ENCODE data around the gene SLX9. TPM values are rescaled to one million over a fixed set of nuclear protein-coding genes. Genes with fewer than 3 reads are reported as not detected.

Gene SLX9
- total RNA-seq, 1 experiment from 2014 or later, result 46.9 TPM

DNA sequence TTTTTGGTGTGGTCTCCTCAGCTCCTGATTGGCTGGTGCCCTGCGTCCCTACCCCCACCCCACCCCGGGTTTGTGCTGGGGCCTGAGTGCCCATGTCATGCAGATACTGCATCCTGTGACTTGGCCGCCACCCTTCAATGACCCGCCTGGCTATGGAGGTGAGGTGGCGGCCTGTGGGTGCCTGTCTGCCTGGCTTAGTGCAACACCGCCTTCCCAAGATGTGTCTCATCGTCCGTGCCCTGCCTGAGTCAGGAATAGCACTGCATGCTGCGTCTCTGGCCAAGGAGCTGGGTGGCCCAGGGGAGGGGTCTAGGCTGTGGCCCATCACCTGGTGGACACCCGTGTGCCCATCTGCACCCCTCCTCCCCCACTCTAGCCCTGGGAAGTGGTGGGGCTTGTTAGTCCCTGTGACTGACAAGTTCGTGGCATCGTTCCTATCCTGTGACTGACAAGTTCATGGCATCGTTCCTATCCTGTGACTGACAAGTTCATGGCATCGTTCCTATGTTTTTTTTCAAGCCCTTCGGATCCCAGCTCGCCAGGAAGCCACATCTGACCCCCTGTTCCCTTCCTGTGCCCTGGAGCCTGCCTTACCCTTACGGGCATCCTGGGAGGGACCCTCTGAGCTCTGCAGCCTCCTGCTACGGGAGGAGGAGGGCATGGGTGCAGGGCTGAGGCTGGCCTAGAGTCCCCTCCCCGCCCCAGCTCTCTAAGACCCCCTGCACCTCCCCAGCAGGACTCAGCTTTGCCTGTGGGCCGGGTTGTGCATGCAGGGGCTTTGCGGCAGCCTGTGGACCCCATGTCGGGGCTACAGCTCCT is 7.5 kb downstream of the SLX9 start:
- DNase-seq (ENCODE audit: low read depth), result no peak

- DNase-seq (ENCODE audit: low read depth), result no peak
Observed at GRCh38 chr21:44947930-44948331, 8.1 kb downstream of the SLX9 start.

DNA sequence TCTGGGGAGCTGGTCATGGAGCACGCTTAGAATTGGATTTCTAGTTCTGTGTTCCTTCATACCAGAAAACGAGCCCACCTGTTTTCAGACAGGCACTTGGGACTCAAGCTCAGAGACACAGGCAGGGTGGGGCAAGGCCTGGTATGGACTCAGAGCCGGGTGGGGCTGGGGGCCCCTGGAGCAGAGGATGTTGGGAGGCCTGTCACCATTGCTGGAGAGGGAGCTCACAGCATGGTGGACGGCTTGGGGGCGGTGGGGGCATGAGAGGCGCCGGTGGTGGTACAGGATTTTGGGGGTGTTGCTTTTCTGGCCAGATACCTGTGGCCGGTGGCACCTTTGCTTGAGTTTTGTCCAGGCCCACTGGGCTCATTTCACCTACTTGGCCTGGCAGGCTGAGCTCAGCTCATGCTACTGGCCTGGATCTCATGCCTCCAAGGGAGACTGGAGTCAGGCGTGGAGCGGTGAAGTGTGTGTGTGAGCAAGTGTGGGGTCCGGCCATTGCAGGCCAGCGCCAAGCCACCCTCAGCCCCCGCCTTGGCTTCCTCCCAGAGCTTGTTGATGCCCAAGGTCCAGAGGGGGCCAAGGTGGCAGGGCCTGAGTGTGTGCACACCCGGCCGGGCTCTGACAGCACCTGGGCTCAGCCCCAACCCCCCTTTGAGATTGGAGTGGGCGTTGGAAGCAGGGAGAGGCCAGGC is 8.7 kb downstream of the SLX9 start:
- DNase-seq (ENCODE audit: low read depth), result no peak

DNA sequence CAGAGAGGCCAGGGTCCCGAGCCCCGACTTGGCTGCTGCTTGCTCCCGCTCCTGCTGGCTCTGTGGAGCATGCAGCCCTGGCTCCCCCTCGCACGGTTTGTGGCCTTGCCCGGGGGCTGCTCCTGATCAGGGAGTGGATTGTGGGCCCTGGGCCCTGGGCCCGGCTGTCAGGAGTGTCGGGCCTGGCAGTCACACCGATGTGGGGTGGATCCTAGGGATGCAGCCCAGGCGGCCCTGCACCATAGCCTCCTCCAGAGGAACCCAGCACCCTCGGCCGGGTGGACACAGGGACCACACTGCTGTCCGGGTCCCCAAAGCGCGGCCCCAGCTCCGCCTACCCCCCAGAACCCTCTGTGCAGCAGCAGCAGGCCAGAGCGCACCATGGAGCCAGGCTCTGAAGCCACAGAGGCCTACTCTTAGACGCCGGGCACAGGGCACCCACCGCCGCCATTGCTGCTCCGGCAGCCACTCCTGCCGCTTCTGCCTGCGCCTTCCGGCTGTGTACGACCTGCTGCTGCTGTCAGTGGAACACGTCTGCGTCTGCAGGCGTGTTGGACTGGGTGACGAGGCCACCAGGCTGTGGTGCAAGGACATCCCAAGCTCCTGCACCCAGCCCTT is 9.4 kb downstream of the SLX9 start:
- DNase-seq (ENCODE audit: low read depth), result no peak

DNA sequence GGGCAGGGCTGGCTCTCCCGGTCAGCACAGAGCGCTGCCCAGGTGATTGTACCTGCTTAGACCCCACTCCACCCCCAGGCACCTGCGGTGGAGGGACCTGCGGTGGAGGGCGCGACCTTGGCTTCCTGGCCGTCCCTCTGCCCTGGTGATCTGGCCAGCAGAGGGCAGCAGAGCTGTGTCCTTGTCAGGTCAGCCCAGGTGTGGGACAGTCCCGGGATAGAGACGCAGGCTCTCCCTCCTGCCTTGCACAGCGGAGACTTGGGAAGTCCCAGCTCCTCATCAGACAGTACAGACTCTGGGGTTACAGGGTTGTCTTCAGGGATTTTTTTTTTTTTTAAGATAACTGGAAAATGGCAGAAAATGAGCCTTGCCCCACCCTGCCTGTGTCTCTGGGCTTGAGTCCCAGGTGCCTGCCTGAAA is 10.0 kb downstream of the SLX9 start:
- DNase-seq (ENCODE audit: low read depth), result peak; percentile 83

GRCh38 chr21:44950351-44950750 is 10.5 kb downstream of the SLX9 start:
- DNase-seq (ENCODE audit: low read depth), result no peak

DNA sequence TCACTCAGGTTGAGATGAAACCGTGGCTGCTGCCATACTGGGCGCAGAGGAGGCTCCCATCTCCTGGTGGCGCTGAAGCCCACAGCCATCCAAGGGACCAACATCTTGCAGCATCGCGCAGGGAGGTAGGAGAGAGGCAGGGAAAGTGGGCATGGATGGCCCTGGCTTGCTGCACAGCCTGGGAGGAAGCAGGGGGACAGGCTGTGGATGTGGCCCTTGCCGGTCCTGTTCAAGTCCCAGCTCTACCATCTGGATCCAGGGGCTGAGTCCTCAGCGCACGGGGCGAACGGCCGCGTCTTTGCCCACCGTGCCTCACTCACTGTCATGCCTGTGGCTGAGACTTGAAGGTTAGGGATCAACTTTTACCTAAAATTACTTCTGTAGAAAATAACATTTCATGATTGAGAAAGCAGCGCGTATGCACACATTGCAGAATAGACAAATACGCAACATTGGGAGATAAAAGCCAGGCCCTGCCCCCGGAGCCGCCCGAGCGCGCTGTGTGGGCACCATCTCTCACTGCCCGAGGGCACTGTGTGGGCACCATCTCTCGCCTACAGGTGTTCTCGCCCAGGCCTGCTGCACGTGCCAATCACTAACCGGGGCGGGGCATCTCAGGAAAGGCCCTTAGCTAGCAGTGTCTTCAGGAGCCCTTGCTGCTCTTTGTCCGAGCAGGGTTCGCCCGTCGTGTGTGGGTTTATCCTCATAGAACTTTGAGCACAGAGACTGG is 11.5 kb downstream of the SLX9 start:
- no peak for DNase-seq (ENCODE audit: low read depth)

- DNase-seq (ENCODE audit: low read depth), result no peak
Observed at GRCh38 chr21:44952116-44952928, 12.5 kb downstream of the SLX9 start.

DNA sequence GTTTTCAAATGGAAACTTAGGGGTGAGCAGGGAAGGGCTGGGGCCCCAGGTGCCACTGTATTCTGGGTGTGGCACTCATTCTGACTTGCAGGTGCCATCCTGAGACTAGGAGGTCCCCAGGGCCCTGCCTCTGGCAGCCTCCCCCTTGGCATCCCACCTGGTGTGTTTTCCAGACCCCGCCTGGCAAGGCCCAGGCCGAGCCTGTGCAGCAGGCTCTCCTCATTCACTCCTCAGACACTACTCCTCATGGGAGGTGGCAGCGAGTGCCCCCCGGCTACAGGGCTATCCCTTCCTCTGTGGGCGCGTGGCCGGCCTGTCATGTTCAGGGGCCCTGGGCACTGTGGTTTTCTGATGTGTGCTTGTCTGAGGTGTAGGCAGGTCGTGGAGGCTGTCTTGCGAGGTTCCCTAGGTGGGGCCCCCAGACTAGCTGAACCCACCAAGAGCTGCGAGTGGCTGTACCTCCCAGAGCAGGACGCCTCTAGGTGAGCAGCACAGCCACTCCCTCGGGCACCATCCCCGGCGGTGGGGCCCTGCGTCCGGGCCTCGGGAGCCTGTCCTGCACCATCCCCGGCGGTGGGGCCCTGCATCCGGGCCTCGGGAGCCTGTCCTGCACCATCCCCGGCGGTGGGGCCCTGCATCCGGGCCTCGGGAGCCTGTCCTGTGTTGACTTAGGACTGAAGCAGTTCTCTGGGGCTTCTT is 13.2 kb downstream of the SLX9 start:
- DNase-seq (ENCODE audit: low read depth), result no peak

DNA sequence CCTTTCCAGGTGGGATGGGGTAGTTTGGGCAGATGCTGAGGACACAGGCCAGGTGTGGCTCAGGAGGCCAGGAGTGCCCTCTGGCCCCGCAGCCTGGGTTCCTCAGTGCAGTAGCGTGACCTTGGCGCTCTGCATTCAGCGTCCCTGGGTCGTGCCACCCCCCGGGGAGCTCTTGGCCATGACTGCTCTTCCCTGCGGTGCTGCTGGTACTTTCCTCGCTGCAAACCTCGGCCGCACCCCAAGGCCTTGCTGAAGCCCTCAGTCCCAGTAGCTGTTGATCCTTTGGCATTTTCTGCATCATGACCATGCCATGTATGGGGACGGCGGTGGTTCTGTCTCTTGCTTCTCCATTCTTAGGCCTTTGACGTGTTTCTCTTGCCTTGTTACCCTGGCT is 13.8 kb downstream of the SLX9 start:
- no peak for DNase-seq (ENCODE audit: low read depth)

DNA sequence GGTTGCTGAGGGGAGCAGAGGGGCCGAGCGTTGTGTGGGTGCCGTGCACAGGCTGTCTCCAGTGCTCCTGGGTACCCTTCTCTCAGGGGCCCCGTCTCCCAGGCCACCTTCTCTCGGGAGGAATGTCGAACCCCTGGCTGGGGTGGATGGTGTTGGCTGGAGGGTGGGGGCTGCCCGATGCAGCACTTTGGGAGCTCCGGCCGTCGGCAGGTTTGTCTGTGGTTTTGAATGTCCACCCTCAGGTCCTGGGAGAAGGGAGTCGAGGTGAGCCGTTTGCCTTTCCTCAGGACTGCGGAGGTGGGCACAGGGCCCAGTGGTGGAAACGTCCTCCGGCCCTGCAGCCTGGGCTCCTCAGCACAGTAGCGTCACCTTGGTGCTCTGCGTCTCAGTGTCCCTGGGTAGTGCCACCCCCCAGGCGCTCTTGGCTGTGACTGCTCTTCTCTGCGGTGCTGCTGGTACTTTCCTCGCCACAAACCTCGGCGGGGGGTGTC is 14.5 kb downstream of the SLX9 start:
- no peak for DNase-seq (ENCODE audit: low read depth)

GRCh38 chr21:44955141-44955797 is 15.4 kb downstream of the SLX9 start:
- no peak for DNase-seq (ENCODE audit: low read depth)

- DNase-seq (ENCODE audit: low read depth), result no peak
Observed at GRCh38 chr21:44955798-44956175, 16.0 kb downstream of the SLX9 start.

GRCh38 chr21:44956356-44957046 is 16.7 kb downstream of the SLX9 start:
- DNase-seq (ENCODE audit: low read depth), result no peak

- no peak for DNase-seq (ENCODE audit: low read depth)
Observed at GRCh38 chr21:44957047-44957831, 17.4 kb downstream of the SLX9 start.

DNA sequence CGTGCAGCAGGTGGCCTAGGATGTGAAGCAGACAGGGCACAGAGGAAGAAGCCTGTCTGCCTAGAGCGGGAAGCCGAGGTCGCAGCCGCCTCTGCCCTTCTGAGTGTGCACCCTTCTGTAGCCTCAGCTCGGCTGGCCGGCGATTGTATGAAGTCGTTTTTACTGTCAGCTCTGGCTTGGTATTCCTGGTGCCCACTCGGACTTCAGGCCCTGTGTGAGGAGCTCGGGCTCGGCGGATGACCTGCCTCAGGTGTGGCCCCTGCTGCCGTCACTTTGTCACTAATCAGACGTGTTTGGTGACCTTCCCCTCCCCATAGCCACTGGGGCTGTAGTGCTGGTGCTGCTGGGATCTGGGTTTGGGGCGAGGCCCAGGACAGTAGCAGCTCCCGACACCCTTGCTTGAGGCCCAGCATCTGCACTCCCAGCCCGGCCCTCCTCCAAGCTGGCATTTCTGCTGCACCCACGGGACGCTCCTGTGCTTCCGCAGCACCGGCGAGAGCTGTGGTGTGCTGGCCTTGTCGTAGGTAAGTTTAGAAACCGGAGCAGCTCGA is 18.1 kb downstream of the SLX9 start:
- DNase-seq (ENCODE audit: low read depth), result no peak

GRCh38 chr21:44958471-44959191 is 18.8 kb downstream of the SLX9 start:
- DNase-seq (ENCODE audit: low read depth), result peak; percentile 74

Measured in Daoy (cell line).